ENCODE data around the gene DENND2C. TPM values are rescaled to one million over a fixed set of nuclear protein-coding genes. Genes with fewer than 3 reads are reported as not detected.

DENND2C gene
- total RNA-seq, 1 experiment from 2014 or later, result 0.70 TPM

DNA sequence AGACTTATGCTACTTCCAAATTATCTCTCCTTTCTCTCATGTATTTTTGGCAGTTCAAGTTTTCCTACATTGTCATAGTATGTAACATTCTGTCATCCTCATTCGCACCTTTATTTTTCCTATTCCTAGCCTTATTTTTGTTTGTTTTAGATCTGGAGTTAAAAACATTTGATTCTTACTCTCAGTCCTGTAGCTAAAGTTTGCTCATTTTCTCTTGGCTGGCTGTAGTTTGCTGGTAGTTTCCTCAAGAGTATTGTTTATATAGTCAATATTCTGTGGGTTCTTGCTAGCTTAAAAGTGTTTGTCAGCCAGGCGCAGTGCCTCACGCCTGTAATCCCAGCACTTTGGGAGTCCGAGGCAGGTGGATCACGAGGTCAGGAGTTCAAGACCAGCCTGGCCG is 129.0 kb downstream of the DENND2C start:
- Histone ChIP-seq H3K9me2 (ENCODE audit: insufficient read depth) (no peaks in the 10 kb centered on the region), H3F3A (ENCODE audit: insufficient read depth, low read depth) (peaks cover 9% of the 10 kb centered on the region), H3K36me3 (ENCODE audit: low read depth) (no peaks in the 10 kb centered on the region), H3K4me3 (peak overlapping the region; percentile 3; the same call in 1 of the 2 replicates), H3K9me3 (ENCODE audit: insufficient read depth, low read depth) (no peaks in the 10 kb centered on the region), H4K20me1 (ENCODE audit: insufficient read depth) (no peaks in the 10 kb centered on the region), H2AFZ (peak overlapping the region; percentile 5; the same call in 1 of the 2 replicates), H3K4me2 (peak overlapping the region; percentile 53), H3K27ac (peak overlapping the region; percentile 29), H3K4me1 (replicated peaks; ENCODE audit: insufficient read depth) (peaks cover 28% of the 10 kb centered on the region), H3K27me3 (ENCODE audit: insufficient read depth, low read depth) (no peaks in the 10 kb centered on the region), H3K79me2 (ENCODE audit: low read depth) (no peaks in the 10 kb centered on the region)
- CTCF ChIA-PET, result no interaction called here
- no peak for TF ChIP-seq CTCF (conservative IDR thresholded peaks at IDR 0.05)
- no peak for TF ChIP-seq EZH2 (IDR thresholded peaks at IDR 0.05; ENCODE audit: low read depth)
- intact Hi-C loops (cut with micrococcal nuclease; ENCODE audit: unreplicated experiment), result no loop called here
- no peak for DNase-seq
- BruUV-seq (replicated peaks), result no TSS peak
- POLR2A ChIA-PET (ENCODE audit: unreplicated experiment), result interaction anchor here (0.7 kb wide), 1 partner anchor 15 kb away, joined by 4 read pairs; no protein-coding TSS in a partner anchor

- H3K4me2 ChIP-seq, result peak overlapping the region; percentile 53
- no peaks in the 10 kb centered on the region for H4K20me1 ChIP-seq (ENCODE audit: insufficient read depth)
- no peaks in the 10 kb centered on the region for H3K9me2 ChIP-seq (ENCODE audit: insufficient read depth)
- H3K27ac ChIP-seq, result peak overlapping the region; percentile 29
- peak in 1 of 2 experiments; percentile 86 for DNase-seq
- H3K9me3 ChIP-seq (ENCODE audit: insufficient read depth, low read depth), result no peaks in the 10 kb centered on the region
- BruUV-seq (replicated peaks), result no TSS peak
- intact Hi-C loops (cut with micrococcal nuclease; ENCODE audit: unreplicated experiment), result no loop called here
- H3K4me1 ChIP-seq (replicated peaks; ENCODE audit: insufficient read depth), result peaks cover 25% of the 10 kb centered on the region
- TF ChIP-seq CTCF (conservative IDR thresholded peaks at IDR 0.05) (no peak), EZH2 (IDR thresholded peaks at IDR 0.05; ENCODE audit: low read depth) (no peak)
- H3K27me3 ChIP-seq (ENCODE audit: insufficient read depth, low read depth), result no peaks in the 10 kb centered on the region
- peak overlapping the region; percentile 3; the same call in 1 of the 2 replicates for H3K4me3 ChIP-seq
- H3F3A ChIP-seq (ENCODE audit: insufficient read depth, low read depth), result peaks cover 9% of the 10 kb centered on the region
- ChIA-PET POLR2A (ENCODE audit: unreplicated experiment) (interaction anchor here (0.7 kb wide), 1 partner anchor 15 kb away, joined by 4 read pairs; no protein-coding TSS in a partner anchor), CTCF (no interaction called here)
- no peaks in the 10 kb centered on the region for H3K79me2 ChIP-seq (ENCODE audit: low read depth)
- H2AFZ ChIP-seq, result peak overlapping the region; percentile 5; the same call in 1 of the 2 replicates
- no peaks in the 10 kb centered on the region for H3K36me3 ChIP-seq (ENCODE audit: low read depth)
Measured at GRCh38 chr1:114540272-114540671, 129.6 kb downstream of the DENND2C start.

GRCh38 chr1:114536043-114536442 is 133.8 kb downstream of the DENND2C start:
- TF ChIP-seq EZH2 (IDR thresholded peaks at IDR 0.05; ENCODE audit: low read depth), result no peak
- TF ChIP-seq CTCF (conservative IDR thresholded peaks at IDR 0.05), result no peak
- no peaks in the 10 kb centered on the region for H3K27me3 ChIP-seq (ENCODE audit: insufficient read depth, low read depth)
- H3K9me3 ChIP-seq (ENCODE audit: insufficient read depth, low read depth), result no peaks in the 10 kb centered on the region
- H2AFZ ChIP-seq, result no peak overlapping the region
- no peaks in the 10 kb centered on the region for H3K36me3 ChIP-seq (ENCODE audit: low read depth)
- no peaks in the 10 kb centered on the region for H3K9me2 ChIP-seq (ENCODE audit: insufficient read depth)
- peaks cover 17% of the 10 kb centered on the region for H3K4me1 ChIP-seq (replicated peaks; ENCODE audit: insufficient read depth)
- no peak overlapping the region for H3K4me3 ChIP-seq
- DNase-seq, result no peak
- H3K4me2 ChIP-seq, result no peak overlapping the region
- POLR2A ChIA-PET (ENCODE audit: unreplicated experiment), result no interaction called here
- H3K27ac ChIP-seq, result no peak overlapping the region
- peaks cover 8% of the 10 kb centered on the region for H3F3A ChIP-seq (ENCODE audit: insufficient read depth, low read depth)
- intact Hi-C loops (cut with micrococcal nuclease; ENCODE audit: unreplicated experiment), result no loop called here
- CTCF ChIA-PET, result no interaction called here
- no peaks in the 10 kb centered on the region for H4K20me1 ChIP-seq (ENCODE audit: insufficient read depth)
- H3K79me2 ChIP-seq (ENCODE audit: low read depth), result no peaks in the 10 kb centered on the region
- no TSS peak for BruUV-seq (replicated peaks)

Measured in PC-9 (cell line).